Measurements from ENCODE around the gene PRIM2. TPM values are rescaled to one million over a fixed set of nuclear protein-coding genes. Genes with fewer than 3 reads are reported as not detected.

Gene PRIM2
- total RNA-seq, 2 donors from 2014 or later = 10.4 to 23.1 TPM

Small RNA genes lying within 50 kb of the gene (microRNA-seq; reads per million reads assigned to microRNA genes)
- not detected for gene MIR548U

Other genes with a start within 250 kb of the PRIM2 start
- gene ZNF451, start 227.4 kb upstream of the PRIM2 start, total RNA-seq = 10 to 100 TPM; 35.1 to 35.9 TPM
- gene BAG2, start 145.3 kb upstream of the PRIM2 start, total RNA-seq = 1 to 10 TPM; 1.8 to 6.3 TPM
- gene RAB23, start 95.3 kb upstream of the PRIM2 start, total RNA-seq = 10 to 100 TPM in 1 of 2 donors, 1 to 10 TPM in 1; 6.3 to 21.1 TPM

All from colonic mucosa (tissue), 2 donors.